Progenitor cell of endocrine pancreas (in vitro differentiated cells): ENCODE results near the gene IPO8. TPM values are rescaled to one million over a fixed set of nuclear protein-coding genes. Genes with fewer than 3 reads are reported as not detected.
"Not testable (repeated sequence)": the region's sequence is repeated elsewhere in the genome, so short reads cannot be mapped to it uniquely, and the experiment has no call there.

Experiments used
- DNase-seq: peaks from one replicate; pipeline ENCODE4 v3.0.0; 2021; ENCODE audit warnings: low spot score; ENCODE audit not compliant: unreplicated experiment
- H3K27ac Mint-ChIP-seq: 2 replicates; pipeline ENCODE4 v1.8.0; 2021; ENCODE audit warnings: mild to moderate bottlenecking, moderate library complexity, mixed read lengths
- H3K27me3 Mint-ChIP-seq: 2 replicates; pipeline ENCODE4 v1.8.0; 2021; ENCODE audit warnings: mixed read lengths
- H3K36me3 Mint-ChIP-seq: 2 replicates; pipeline ENCODE4 v1.8.0; 2022; ENCODE audit warnings: mixed read lengths; ENCODE audit not compliant: insufficient read depth
- H3K4me1 Mint-ChIP-seq: 2 replicates; pipeline ENCODE4 v1.8.0; 2021; ENCODE audit warnings: low read depth, mixed read lengths
- H3K4me3 Mint-ChIP-seq: 2 replicates; pipeline ENCODE4 v1.8.0; 2021; ENCODE audit warnings: low read depth, mild to moderate bottlenecking, moderate library complexity, mixed read lengths
- H3K9me3 Mint-ChIP-seq: 2 replicates; pipeline ENCODE4 v1.8.0; 2021; ENCODE audit warnings: low read depth, mixed read lengths
- total RNA-seq: library from RNA; stranded (reverse); gene quantifications from 2 replicates; pipeline ENCODE4 v1.2.1, GENCODE V29; 2021
- TF ChIP-seq, protein P1 (sequence below): fragments of 200-600 bp; sonication (generic); IDR thresholded peaks from one replicate; pipeline ENCODE4 v1.5.0; 2021; ENCODE audit warnings: antibody characterized with exemption, mild to moderate bottlenecking; ENCODE audit not compliant: unreplicated experiment

The IPO8 gene
- total RNA-seq, 1 donor from 2014 or later, result 93.3 TPM

DNA sequence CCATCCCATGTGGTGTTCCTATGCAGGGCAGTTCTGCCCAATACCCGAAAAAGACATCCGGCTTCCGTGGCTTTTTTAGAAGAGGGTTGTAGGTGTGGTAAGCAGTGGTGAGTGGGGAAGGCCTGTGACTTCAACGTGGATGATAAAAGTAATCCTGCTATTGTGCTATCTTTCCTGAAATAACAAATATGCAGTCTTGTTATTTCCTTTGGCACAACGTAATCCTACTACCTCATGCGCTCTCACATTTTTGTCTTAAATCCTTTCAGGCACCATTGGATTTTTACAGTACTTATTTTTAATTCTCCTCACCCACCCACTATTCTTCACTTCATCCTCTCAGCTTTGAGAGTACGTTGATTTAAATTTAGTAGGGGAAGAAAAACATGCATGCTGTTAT lies 96.8 kb downstream of the IPO8 start:
- Mint-ChIP-seq H3K27ac (no peak overlapping the region), H3K4me3 (no peak overlapping the region), H3K9me3 (peaks cover 28% of the 10 kb centered on the region), H3K36me3 (peaks cover 8% of the 10 kb centered on the region), H3K27me3 (no peaks in the 10 kb centered on the region), H3K4me1 (no peaks in the 10 kb centered on the region)
- no peak for DNase-seq
- TF ChIP-seq, protein P1, sequence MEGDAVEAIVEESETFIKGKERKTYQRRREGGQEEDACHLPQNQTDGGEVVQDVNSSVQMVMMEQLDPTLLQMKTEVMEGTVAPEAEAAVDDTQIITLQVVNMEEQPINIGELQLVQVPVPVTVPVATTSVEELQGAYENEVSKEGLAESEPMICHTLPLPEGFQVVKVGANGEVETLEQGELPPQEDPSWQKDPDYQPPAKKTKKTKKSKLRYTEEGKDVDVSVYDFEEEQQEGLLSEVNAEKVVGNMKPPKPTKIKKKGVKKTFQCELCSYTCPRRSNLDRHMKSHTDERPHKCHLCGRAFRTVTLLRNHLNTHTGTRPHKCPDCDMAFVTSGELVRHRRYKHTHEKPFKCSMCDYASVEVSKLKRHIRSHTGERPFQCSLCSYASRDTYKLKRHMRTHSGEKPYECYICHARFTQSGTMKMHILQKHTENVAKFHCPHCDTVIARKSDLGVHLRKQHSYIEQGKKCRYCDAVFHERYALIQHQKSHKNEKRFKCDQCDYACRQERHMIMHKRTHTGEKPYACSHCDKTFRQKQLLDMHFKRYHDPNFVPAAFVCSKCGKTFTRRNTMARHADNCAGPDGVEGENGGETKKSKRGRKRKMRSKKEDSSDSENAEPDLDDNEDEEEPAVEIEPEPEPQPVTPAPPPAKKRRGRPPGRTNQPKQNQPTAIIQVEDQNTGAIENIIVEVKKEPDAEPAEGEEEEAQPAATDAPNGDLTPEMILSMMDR, result no peak

- Mint-ChIP-seq H3K27ac (no peak overlapping the region), H3K9me3 (peaks cover 16% of the 10 kb centered on the region), H3K36me3 (peaks cover 4% of the 10 kb centered on the region), H3K4me1 (no peaks in the 10 kb centered on the region), H3K4me3 (no peak overlapping the region), H3K27me3 (no peaks in the 10 kb centered on the region)
- TF ChIP-seq, protein P1, result no peak
- no peak for DNase-seq
These were observed 99.9 kb downstream of the IPO8 start for GRCh38 chr12:30595742-30596141.

GRCh38 chr12:30594509-30594908 lies 101.2 kb downstream of the IPO8 start:
- Mint-ChIP-seq H3K4me1 (no peaks in the 10 kb centered on the region), H3K9me3 (peaks cover 17% of the 10 kb centered on the region), H3K27me3 (no peaks in the 10 kb centered on the region), H3K27ac (no peak overlapping the region), H3K36me3 (peaks cover 4% of the 10 kb centered on the region), H3K4me3 (no peak overlapping the region)
- no peak for DNase-seq
- TF ChIP-seq, protein P1, result no peak

DNA sequence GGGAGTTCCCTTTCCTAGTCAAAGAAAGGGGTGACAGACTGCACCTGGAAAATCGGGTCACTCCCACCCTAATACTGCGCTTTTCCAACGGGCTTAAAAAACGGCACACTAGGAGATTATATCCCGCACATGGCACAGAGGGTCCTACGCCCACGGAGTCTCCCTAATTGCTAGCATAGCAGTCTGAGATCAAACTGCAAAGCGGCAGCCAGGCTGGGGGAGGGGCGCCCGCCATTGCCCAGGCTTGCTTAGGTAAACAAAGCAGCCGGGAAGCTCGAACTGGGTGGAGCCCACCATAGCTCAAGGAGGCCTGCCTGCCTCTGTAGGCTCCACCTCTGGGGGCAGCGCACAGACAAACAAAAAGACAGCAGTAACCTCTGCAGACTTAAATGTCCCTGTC lies 107.1 kb downstream of the IPO8 start:
- H3K4me3 Mint-ChIP-seq, result not testable (repeated sequence)

GRCh38 chr12:30587782-30588181 lies 107.9 kb downstream of the IPO8 start:
- no peak overlapping the region for H3K27ac Mint-ChIP-seq
- H3K27me3 Mint-ChIP-seq, result no peaks in the 10 kb centered on the region
- H3K4me1 Mint-ChIP-seq, result no peaks in the 10 kb centered on the region
- no peak overlapping the region for H3K4me3 Mint-ChIP-seq
- H3K36me3 Mint-ChIP-seq, result peaks cover 3% of the 10 kb centered on the region
- DNase-seq, result no peak
- TF ChIP-seq, protein P1, result no peak
- H3K9me3 Mint-ChIP-seq, result peaks cover 8% of the 10 kb centered on the region

More for the DNA sequence above, 107.1 kb downstream of the IPO8 start:
- H3K27me3 Mint-ChIP-seq, H3K27ac Mint-ChIP-seq, DNase-seq, H3K36me3 Mint-ChIP-seq, H3K9me3 Mint-ChIP-seq, H3K4me1 Mint-ChIP-seq: not testable (repeated sequence)

DNA sequence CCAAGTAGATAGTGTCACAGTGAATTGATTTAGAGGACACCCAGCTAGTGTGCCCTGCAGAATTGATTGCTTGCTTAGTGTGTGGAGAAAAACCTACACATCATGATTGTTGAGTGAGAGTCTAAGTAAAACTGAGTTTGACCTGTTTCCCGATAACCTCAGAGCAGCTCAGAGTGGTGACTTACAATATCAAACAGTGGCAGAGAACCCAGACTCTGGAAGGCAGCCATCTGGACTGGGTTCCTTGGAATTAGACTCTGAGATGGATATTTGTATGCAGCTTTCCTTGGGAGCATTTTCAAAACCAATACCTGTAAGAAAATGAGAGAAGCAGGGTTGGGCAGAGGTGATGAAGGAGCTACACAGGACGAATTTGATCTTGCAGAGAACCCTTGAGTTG lies 109.8 kb downstream of the IPO8 start:
- Mint-ChIP-seq H3K4me1 (no peaks in the 10 kb centered on the region), H3K4me3 (no peak overlapping the region), H3K27ac (no peak overlapping the region), H3K27me3 (no peaks in the 10 kb centered on the region), H3K36me3 (peaks cover 3% of the 10 kb centered on the region), H3K9me3 (peaks cover 6% of the 10 kb centered on the region)
- DNase-seq, result no peak
- TF ChIP-seq, protein P1, result no peak
